Glomerular visceral epithelial cell (primary cell): Measurements from ENCODE around the gene ZFAND2B.
"Not testable (repeated sequence)": the region's sequence is repeated elsewhere in the genome, so short reads cannot be mapped to it uniquely, and the experiment has no call there.

Experiments
- DNase-seq: peaks from one replicate; pipeline ENCODE4 v3.0.0-alpha.2; 2016; ENCODE audit errors: extremely low spot score

Gene ZFAND2B

GRCh38 chr2:219250049-219250781 is 43.6 kb downstream of the ZFAND2B start:
- no peak for DNase-seq

- peak; percentile 91 for DNase-seq
Observed at GRCh38 chr2:219251656-219252055, 45.1 kb downstream of the ZFAND2B start.

GRCh38 chr2:219252084-219252483 is 45.5 kb downstream of the ZFAND2B start:
- DNase-seq = no peak

GRCh38 chr2:219252570-219252899 is 46.0 kb downstream of the ZFAND2B start:
- DNase-seq = peak; percentile 36

- peak; percentile 74 for DNase-seq
Observed at GRCh38 chr2:219252900-219253752, 46.5 kb downstream of the ZFAND2B start, which contains the start of gene TUBA4B. TUBA4B (plus strand) TSS chr2:219253243; CDS start chr2:219253408, 165 bp downstream.

GRCh38 chr2:219253753-219254589 is 47.4 kb downstream of the ZFAND2B start, which contains the start of gene TUBA4A:
TUBA4A (minus strand) TSS chr2:219253918; CDS start chr2:219253858, 60 bp downstream.
- DNase-seq = peak; percentile 85

GRCh38 chr2:219254590-219255201 is 48.1 kb downstream of the ZFAND2B start:
- no peak for DNase-seq

- not testable (repeated sequence) for DNase-seq
Observed at GRCh38 chr2:219258942-219259341, 52.4 kb downstream of the ZFAND2B start.
